BJ (cell line): ENCODE measurements around the gene ATPAF1. TPM values are rescaled to one million over a fixed set of nuclear protein-coding genes. Genes with fewer than 3 reads are reported as not detected.

ENCODE experiments used
- CTCF ChIA-PET: fragments of 350-600 bp; formaldehyde crosslinking; extraction: SDS; loops from one replicate; lab custom pipeline; 2021; ENCODE audit warnings: antibody characterized with exemption, inconsistent platforms; lab: Yijun Ruan, JAX
- POLR2A ChIA-PET: fragments of 300-600 bp; sonication (Branson Sonifier 250); formaldehyde crosslinking; extraction: SDS; loops from one replicate; lab custom pipeline; 2021; ENCODE audit warnings: antibody characterized with exemption; lab: Charles Lee
- DNase-seq: peaks from one replicate; pipeline ENCODE4 v3.0.0-alpha.2; 2011; ENCODE audit warnings: low read depth
- H3K27me3 ChIP-seq: 2 replicates; pipeline ENCODE4 v1.6.0; 2011; ENCODE audit warnings: low read length; ENCODE audit not compliant: control insufficient read depth, insufficient read depth
- H3K36me3 ChIP-seq: 2 replicates; pipeline ENCODE4 v1.5.1; 2011; ENCODE audit warnings: low read length; ENCODE audit not compliant: control insufficient read depth, insufficient read depth
- H3K4me3 ChIP-seq: 2 replicates; pipeline ENCODE4 v1.5.1; 2011; ENCODE audit warnings: low read depth, mild to moderate bottlenecking, control low read depth, low read length
- polyA plus RNA-seq: library from polyadenylated mRNA; depleted of rRNA; stranded (reverse); fragments of >200 nt; gene quantifications from 2 replicates; pipeline ENCODE4 v1.2.3, GENCODE V29; 2011
- TF ChIP-seq, protein P1 (sequence below): IDR thresholded peaks from 2 replicates; pipeline ENCODE4 v1.5.1; 2011; ENCODE audit warnings: low read depth, mild to moderate bottlenecking, control low read depth, inconsistent platforms, low read length, moderate library complexity; ENCODE audit not compliant: insufficient read depth

Gene ATPAF1
- polyA plus RNA-seq, 1 experiment, result 37.0 TPM

GRCh38 chr1:46616277-46617107 lies 51.7 kb downstream of the ATPAF1 start, which contains the start of gene MOB3C:
MOB3C (minus strand) TSS chr1:46616811; CDS start chr1:46613321, 3,490 bp downstream.
- Histone ChIP-seq H3K4me3 (peak within 1 kb of the TSS; percentile 90), H3K27me3 (no peaks in the 10 kb centered on the region), H3K36me3 (peaks cover 3% of the 10 kb centered on the region; the same call in 1 of the 2 replicates)
- POLR2A ChIA-PET, result interaction anchor here (0.5 kb wide), 2 partner anchors 44 to 724 kb away, joined by 3 to 5 read pairs; no protein-coding TSS in a partner anchor
- DNase-seq, result no peak
- CTCF ChIA-PET, result interaction anchor here (0.8 to 1.3 kb wide), 4 partner anchors 12 to 112 kb away, joined by 3 read pairs; partner anchors contain the start of gene MKNK1
- TF ChIP-seq, protein P1, sequence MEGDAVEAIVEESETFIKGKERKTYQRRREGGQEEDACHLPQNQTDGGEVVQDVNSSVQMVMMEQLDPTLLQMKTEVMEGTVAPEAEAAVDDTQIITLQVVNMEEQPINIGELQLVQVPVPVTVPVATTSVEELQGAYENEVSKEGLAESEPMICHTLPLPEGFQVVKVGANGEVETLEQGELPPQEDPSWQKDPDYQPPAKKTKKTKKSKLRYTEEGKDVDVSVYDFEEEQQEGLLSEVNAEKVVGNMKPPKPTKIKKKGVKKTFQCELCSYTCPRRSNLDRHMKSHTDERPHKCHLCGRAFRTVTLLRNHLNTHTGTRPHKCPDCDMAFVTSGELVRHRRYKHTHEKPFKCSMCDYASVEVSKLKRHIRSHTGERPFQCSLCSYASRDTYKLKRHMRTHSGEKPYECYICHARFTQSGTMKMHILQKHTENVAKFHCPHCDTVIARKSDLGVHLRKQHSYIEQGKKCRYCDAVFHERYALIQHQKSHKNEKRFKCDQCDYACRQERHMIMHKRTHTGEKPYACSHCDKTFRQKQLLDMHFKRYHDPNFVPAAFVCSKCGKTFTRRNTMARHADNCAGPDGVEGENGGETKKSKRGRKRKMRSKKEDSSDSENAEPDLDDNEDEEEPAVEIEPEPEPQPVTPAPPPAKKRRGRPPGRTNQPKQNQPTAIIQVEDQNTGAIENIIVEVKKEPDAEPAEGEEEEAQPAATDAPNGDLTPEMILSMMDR, result no peak

GRCh38 chr1:46615735-46616134 lies 52.4 kb downstream of the ATPAF1 start:
- peaks cover 3% of the 10 kb centered on the region for H3K36me3 ChIP-seq
- TF ChIP-seq, protein P1, result no peak
- CTCF ChIA-PET, result interaction anchor here (0.8 to 1.3 kb wide), 2 partner anchors 18 to 110 kb away, joined by 3 read pairs; no protein-coding TSS in a partner anchor
- H3K4me3 ChIP-seq, result peak overlapping the region; percentile 90
- no peaks in the 10 kb centered on the region for H3K27me3 ChIP-seq
- POLR2A ChIA-PET, result interaction anchor here (0.5 to 2.1 kb wide), 2 partner anchors 11 to 724 kb away, joined by 5 to 8 read pairs; partner anchors contain the start of gene MKNK1
- no peak for DNase-seq

GRCh38 chr1:46615088-46615487 lies 53.1 kb downstream of the ATPAF1 start:
- ChIA-PET CTCF (interaction anchor here (2.7 kb wide), 1 partner anchor 110 kb away, joined by 7 read pairs; no protein-coding TSS in a partner anchor), POLR2A (interaction anchor here (2.1 kb wide), 1 partner anchor 10 kb away, joined by 8 read pairs; the partner anchor contains the start of gene MKNK1)
- no peak overlapping the region for H3K4me3 ChIP-seq
- no peaks in the 10 kb centered on the region for H3K27me3 ChIP-seq
- no peak for DNase-seq
- peaks cover 3% of the 10 kb centered on the region for H3K36me3 ChIP-seq
- TF ChIP-seq, protein P1, result no peak

DNA sequence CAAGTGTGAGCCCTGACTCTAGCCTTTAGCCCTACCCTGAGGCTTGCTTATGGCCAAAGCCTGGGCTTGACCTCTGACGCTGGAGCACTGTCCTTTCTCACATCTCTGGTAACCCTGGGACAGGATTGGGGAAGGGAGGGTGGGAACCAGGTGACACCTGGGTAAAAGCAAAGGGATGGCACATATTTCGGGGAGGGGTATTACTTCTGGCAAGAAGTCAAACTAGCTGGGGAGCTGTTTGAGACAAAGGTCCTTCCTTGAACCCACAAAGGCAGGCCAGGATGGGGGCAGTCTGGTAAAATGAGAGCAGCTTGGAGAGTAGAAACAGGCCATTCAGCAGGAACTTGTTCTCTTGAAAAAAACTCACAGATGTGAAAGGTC lies 53.6 kb downstream of the ATPAF1 start:
- TF ChIP-seq, protein P1, result no peak
- DNase-seq, result no peak
- POLR2A ChIA-PET, result interaction anchor here (2.1 kb wide), 1 partner anchor 10 kb away, joined by 8 read pairs; the partner anchor contains the start of gene MKNK1
- CTCF ChIA-PET, result interaction anchor here (1.5 to 2.7 kb wide), 3 partner anchors 9 to 110 kb away, joined by 3 to 7 read pairs (median 4); no protein-coding TSS in a partner anchor
- H3K36me3 ChIP-seq, result peaks cover 3% of the 10 kb centered on the region
- no peak overlapping the region for H3K4me3 ChIP-seq
- no peaks in the 10 kb centered on the region for H3K27me3 ChIP-seq
